GM21447 (cell line): ENCODE measurements around the gene RIMBP2.
"Not testable (repeated sequence)": the region's sequence is repeated elsewhere in the genome, so short reads cannot be mapped to it uniquely, and the experiment has no call there.

Experiments used
- ATAC-seq: cut with Tn5 transposase; IDR thresholded peaks from one replicate; pipeline ENCODE4 v1.9.1; 2021; ENCODE audit not compliant: unreplicated experiment

The RIMBP2 gene

GRCh38 chr12:130742112-130742511 lies 26.0 kb upstream of the RIMBP2 start:
- ATAC-seq: no peak

- no peak for ATAC-seq
These were observed 23.5 kb upstream of the RIMBP2 start for GRCh38 chr12:130739571-130739970.

- not testable (repeated sequence) for ATAC-seq
These were observed 22.3 kb upstream of the RIMBP2 start for GRCh38 chr12:130738403-130738802.

- ATAC-seq: no peak
These were observed 21.6 kb upstream of the RIMBP2 start for GRCh38 chr12:130737731-130738130.

GRCh38 chr12:130729344-130729743 lies 13.2 kb upstream of the RIMBP2 start:
- ATAC-seq: no peak

GRCh38 chr12:130728158-130729058 lies 12.3 kb upstream of the RIMBP2 start:
- ATAC-seq: no peak

GRCh38 chr12:130719263-130719859 lies 3.3 kb upstream of the RIMBP2 start:
- no peak for ATAC-seq

- ATAC-seq: no peak
These were observed 1.7 kb upstream of the RIMBP2 start for GRCh38 chr12:130717752-130718151.

GRCh38 chr12:130716969-130717366 lies 869 bp upstream of the RIMBP2 start:
- no peak for ATAC-seq

- ATAC-seq: no peak
These were observed 725 bp downstream of the RIMBP2 start for GRCh38 chr12:130715150-130715997.

- ATAC-seq: no peak
These were observed 1.4 kb downstream of the RIMBP2 start for GRCh38 chr12:130714591-130715149.

- ATAC-seq: no peak
These were observed 2.0 kb downstream of the RIMBP2 start for GRCh38 chr12:130714091-130714590.

GRCh38 chr12:130713581-130713991 lies 2.5 kb downstream of the RIMBP2 start:
- ATAC-seq: no peak

GRCh38 chr12:130712346-130713065 lies 3.6 kb downstream of the RIMBP2 start:
- no peak for ATAC-seq

- ATAC-seq: no peak
These were observed 4.3 kb downstream of the RIMBP2 start for GRCh38 chr12:130711756-130712155.

- ATAC-seq: no peak
These were observed 5.4 kb downstream of the RIMBP2 start for GRCh38 chr12:130710733-130711080.

GRCh38 chr12:130709971-130710732 lies 5.9 kb downstream of the RIMBP2 start:
- ATAC-seq: no peak

- no peak for ATAC-seq
These were observed 6.7 kb downstream of the RIMBP2 start for GRCh38 chr12:130709151-130709970.

- ATAC-seq: no peak
These were observed 7.5 kb downstream of the RIMBP2 start for GRCh38 chr12:130708648-130709047.
